SH-SY5Y (cell line): ENCODE measurements around the gene NCKAP5.

Source experiments
- GATA2 ChIP-seq: IDR thresholded peaks from 2 replicates; pipeline ENCODE4 v1.6.1; 2011; ENCODE audit warnings: mild to moderate bottlenecking, low read depth, low read length
- GATA3 ChIP-seq: IDR thresholded peaks from 2 replicates; pipeline ENCODE4 v1.6.1; 2011; ENCODE audit warnings: low read depth, mild to moderate bottlenecking, low read length, moderate library complexity

DNA sequence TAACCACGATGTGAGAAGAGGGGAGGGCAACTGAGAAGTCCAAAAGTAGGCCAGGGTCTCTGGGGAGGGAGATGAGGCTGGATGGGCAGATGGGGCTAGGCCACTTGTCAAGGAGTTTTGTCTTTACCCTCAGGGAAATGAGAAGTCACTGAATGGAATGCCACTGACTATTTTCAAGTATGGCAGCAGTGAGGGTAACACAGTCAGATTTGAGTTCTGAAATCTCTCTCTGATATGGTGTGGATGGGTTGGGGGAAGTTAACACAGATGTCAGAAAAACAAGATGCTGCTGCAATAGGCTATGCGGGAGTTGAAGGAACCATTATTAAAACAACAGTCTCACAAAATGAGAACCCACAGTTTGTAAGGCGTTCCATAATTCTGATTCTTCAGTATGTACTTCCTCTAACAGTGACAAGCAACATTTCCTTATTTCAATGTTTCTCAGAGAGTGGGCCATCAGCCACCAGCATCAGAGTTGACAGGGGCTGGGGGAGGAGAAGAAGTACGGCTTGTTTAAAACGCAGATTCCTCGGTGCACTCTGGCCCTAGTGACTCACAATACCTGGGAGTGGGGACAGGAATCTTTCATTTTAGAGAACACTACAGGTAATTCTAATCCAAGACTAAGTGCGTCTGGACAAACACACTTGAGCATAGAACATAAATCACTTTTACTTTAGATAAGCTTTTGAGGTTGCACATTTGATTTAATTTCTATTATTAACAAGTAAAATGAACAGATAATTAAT, 596.8 kb downstream of the NCKAP5 start:
- no peak for TF ChIP-seq GATA2
- TF ChIP-seq GATA3, result no peak
